H1 (cell line): ENCODE results near the gene GUCA2B. TPM values are rescaled to one million over a fixed set of nuclear protein-coding genes. Genes with fewer than 3 reads are reported as not detected.

Experiments used
- CHD7 ChIP-seq: fragments of 300-600 bp; sonication (generic); IDR thresholded peaks from 2 replicates; pipeline ENCODE4 v1.7.1; 2012; ENCODE audit warnings: low read length, moderate library complexity, mild to moderate bottlenecking, inconsistent platforms; ENCODE audit not compliant: insufficient replicate concordance
- SAP30 ChIP-seq: fragments of 300-600 bp; sonication (generic); IDR thresholded peaks from 2 replicates; pipeline ENCODE4 v1.7.1; 2012; ENCODE audit warnings: low read length, moderate library complexity, mild to moderate bottlenecking, inconsistent platforms; ENCODE audit not compliant: insufficient read depth, insufficient replicate concordance
- polyA plus RNA-seq, 7 experiments: library from polyadenylated mRNA; depleted of rRNA in 3 of 7; stranded (reverse) in 5 of 7; unstranded in 2 of 7; fragments of >200 nt in 5 of 7; fragments of 200-250 nt in 2 of 7; gene quantifications; 1 replicate in 5 of 7; 2 replicates in 1 of 7; 4 replicates in 1 of 7; pipeline versions ENCODE4 v1.2.1 to v1.2.3, GENCODE V29; 2011 to 2013; ENCODE audit warnings: missing spikeins in 2 of 7, mixed read lengths in 2 of 7
- total RNA-seq: library from RNA; stranded (reverse); fragmentation: NEBNext Ultra II Directional; extraction: Animal tissue kit (Norgen Biotek cat#: 25700); gene quantifications from 2 replicates; pipeline ENCODE4 v1.2.1, GENCODE V29; 2021

Gene GUCA2B
- total and polyA plus RNA-seq, 2 of the 8 experiments (the other 6 are each of a cell fraction or from before 2014, with no cell fraction given) = not detected

- TF ChIP-seq CHD7 (no peak), SAP30 (no peak)
These were observed 14.6 kb upstream of the GUCA2B start (continued) for GRCh38 chr1:42138586-42138985.
